Mucosa of rectum (tissue), 2 donors: ENCODE results near the gene TMEM41B.
A peak's percentile ranks its signal among the peaks of the same experiment; 100 is the strongest.

Experiments
- H3K27ac ChIP-seq, 2 donors: one replicate each; pipeline ENCODE4 v1.7.0; 2013; ENCODE audit warnings: inconsistent platforms in 2 of 2, low read depth in 2 of 2, low read length in 2 of 2
- H3K27me3 ChIP-seq, 2 donors: one replicate each; pipeline ENCODE4 v1.7.0; 2013; ENCODE audit warnings: low read length in 2 of 2; ENCODE audit not compliant: control insufficient read depth in 2 of 2, insufficient read depth in 2 of 2
- H3K36me3 ChIP-seq, 2 donors: one replicate each; pipeline ENCODE4 v1.7.0; 2013; ENCODE audit warnings: low read length in 2 of 2; ENCODE audit not compliant: control insufficient read depth in 2 of 2, insufficient read depth in 2 of 2
- H3K4me1 ChIP-seq, 2 donors: one replicate each; pipeline ENCODE4 v1.7.0; 2013; ENCODE audit warnings: low read length in 2 of 2, mild to moderate bottlenecking in 1 of 2; ENCODE audit not compliant: control insufficient read depth in 2 of 2, insufficient read depth in 2 of 2
- H3K4me3 ChIP-seq, 2 donors: one replicate each; pipeline ENCODE4 v1.7.0; 2013; ENCODE audit warnings: low read length in 2 of 2
- H3K9ac ChIP-seq, 2 donors: one replicate each; pipeline ENCODE4 v1.7.0; 2013; ENCODE audit warnings: low read length in 2 of 2, low read depth in 1 of 2, mild to moderate bottlenecking in 1 of 2
- H3K9me3 ChIP-seq, 2 donors: one replicate each; pipeline ENCODE4 v1.7.0; 2013; ENCODE audit warnings: low read length in 2 of 2; ENCODE audit not compliant: control insufficient read depth in 2 of 2
- donor health status: healthy.
- donor health status: Normal muscosa, but diverticular disease.

Gene TMEM41B

GRCh38 chr11:9231848-9232177 lies 82.6 kb downstream of the TMEM41B start:
- Histone ChIP-seq H3K27ac (no peak overlapping the region), H3K4me3 (no peak overlapping the region), H3K27me3 (no peaks in the 10 kb centered on the region), H3K36me3 (no peaks in the 10 kb centered on the region), H3K9ac (peak overlapping the region in 1 of 2 donors; percentile 32), H3K4me1 (no peaks in the 10 kb centered on the region), H3K9me3 (no peaks in the 10 kb centered on the region)
